ENCODE measurements around the gene LRRC58. TPM values are rescaled to one million over a fixed set of nuclear protein-coding genes. Genes with fewer than 3 reads are reported as not detected.

LRRC58 gene
- total and polyA plus RNA-seq, 2 of the 13 experiments (the other 11 are each of a cell fraction or from before 2014, with no cell fraction given), result 9.7 to 17.3 TPM

DNA sequence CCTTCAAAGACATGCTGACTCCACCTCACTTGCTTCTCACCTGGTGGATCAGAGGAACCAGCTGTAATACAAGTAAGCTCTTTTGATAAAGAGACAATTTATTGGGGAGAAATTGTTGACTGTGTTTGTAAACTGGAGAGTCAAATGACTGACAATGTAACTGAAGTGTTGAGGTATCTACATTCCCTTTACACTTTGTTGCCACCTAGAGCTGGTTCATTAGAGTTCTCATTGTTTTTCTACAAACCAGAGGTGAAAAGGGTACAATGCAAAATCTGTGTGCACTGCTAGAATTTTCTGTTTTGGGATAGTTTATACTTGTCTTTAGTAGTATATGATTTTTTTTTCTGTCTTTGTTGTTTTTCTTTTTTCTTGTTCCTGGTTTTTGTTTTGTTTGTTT, 8.7 kb upstream of the LRRC58 start:
- POLR2A ChIA-PET, result interaction anchor here (1.0 kb wide), 1 partner anchor 9 kb away, joined by 3 read pairs; no protein-coding TSS in a partner anchor
- no peak overlapping the region for H3K27ac ChIP-seq (ENCODE audit: extremely low read length, insufficient read depth, low read length)
- TF ChIP-seq, protein P1, sequence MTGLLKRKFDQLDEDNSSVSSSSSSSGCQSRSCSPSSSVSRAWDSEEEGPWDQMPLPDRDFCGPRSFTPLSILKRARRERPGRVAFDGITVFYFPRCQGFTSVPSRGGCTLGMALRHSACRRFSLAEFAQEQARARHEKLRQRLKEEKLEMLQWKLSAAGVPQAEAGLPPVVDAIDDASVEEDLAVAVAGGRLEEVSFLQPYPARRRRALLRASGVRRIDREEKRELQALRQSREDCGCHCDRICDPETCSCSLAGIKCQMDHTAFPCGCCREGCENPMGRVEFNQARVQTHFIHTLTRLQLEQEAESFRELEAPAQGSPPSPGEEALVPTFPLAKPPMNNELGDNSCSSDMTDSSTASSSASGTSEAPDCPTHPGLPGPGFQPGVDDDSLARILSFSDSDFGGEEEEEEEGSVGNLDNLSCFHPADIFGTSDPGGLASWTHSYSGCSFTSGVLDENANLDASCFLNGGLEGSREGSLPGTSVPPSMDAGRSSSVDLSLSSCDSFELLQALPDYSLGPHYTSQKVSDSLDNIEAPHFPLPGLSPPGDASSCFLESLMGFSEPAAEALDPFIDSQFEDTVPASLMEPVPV (CRISPR knock-in tag; IDR thresholded peaks at IDR 0.05), result no peak
- TF ChIP-seq, protein P2, sequence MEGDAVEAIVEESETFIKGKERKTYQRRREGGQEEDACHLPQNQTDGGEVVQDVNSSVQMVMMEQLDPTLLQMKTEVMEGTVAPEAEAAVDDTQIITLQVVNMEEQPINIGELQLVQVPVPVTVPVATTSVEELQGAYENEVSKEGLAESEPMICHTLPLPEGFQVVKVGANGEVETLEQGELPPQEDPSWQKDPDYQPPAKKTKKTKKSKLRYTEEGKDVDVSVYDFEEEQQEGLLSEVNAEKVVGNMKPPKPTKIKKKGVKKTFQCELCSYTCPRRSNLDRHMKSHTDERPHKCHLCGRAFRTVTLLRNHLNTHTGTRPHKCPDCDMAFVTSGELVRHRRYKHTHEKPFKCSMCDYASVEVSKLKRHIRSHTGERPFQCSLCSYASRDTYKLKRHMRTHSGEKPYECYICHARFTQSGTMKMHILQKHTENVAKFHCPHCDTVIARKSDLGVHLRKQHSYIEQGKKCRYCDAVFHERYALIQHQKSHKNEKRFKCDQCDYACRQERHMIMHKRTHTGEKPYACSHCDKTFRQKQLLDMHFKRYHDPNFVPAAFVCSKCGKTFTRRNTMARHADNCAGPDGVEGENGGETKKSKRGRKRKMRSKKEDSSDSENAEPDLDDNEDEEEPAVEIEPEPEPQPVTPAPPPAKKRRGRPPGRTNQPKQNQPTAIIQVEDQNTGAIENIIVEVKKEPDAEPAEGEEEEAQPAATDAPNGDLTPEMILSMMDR (CRISPR knock-in tag; IDR thresholded peaks at IDR 0.05), result peak; percentile 16; the same call in 1 of the 2 replicates
- no peak for TF ChIP-seq PRDM10 (CRISPR knock-in tag; IDR thresholded peaks at IDR 0.05; ENCODE audit: low read depth)
- no peak for FAIRE-seq
- no peak overlapping the region for H2AFZ ChIP-seq (ENCODE audit: low read length)
- no peak overlapping the region for H3K4me2 ChIP-seq (ENCODE audit: low read depth, low read length)
- no peaks in the 10 kb centered on the region for H3K79me2 ChIP-seq (ENCODE audit: insufficient read depth, low read length)
- no peaks in the 10 kb centered on the region for H3K9me3 ChIP-seq (ENCODE audit: low read length)
- peaks cover 0 to 7% of the 10 kb centered on the region in 2 experiments; a peak in 2 of 5 replicates for H3K27me3 ChIP-seq (ENCODE audit: control insufficient read depth in 1 of 2, insufficient read depth in 2 of 2, low read length in 2 of 2)
- ATAC-seq, result 0 out of 3 replicates have a peak, but pooled peaks have one; percentile 29
- H3K36me3 ChIP-seq (replicated peaks in 1 of 2; ENCODE audit: control insufficient read depth in 1 of 2, insufficient read depth in 2 of 2, low read length in 2 of 2), result no peaks in the 10 kb centered on the region
- no peak overlapping the region for H3K9ac ChIP-seq (ENCODE audit: insufficient read depth, low read depth, low read length)
- intact Hi-C loops (cut with micrococcal nuclease; ENCODE audit: unreplicated experiment), result no loop called here
- H3K4me3 ChIP-seq (replicated peaks in 1 of 3; ENCODE audit: insufficient read depth in 1 of 3, low read depth in 2 of 3, low read length in 3 of 3), result no peak overlapping the region
- CTCF ChIA-PET (ENCODE audit: low intra/inter-chr PET ratio, low total read pairs), result no interaction called here
- in situ Hi-C loops (cut with HindIII; ENCODE audit: extremely low pct_ligation_motif_present, low pct_unique_long_range_greater_than_20kb), result no loop called here
- DNase-seq (ENCODE audit: low spot score), result no peak
- H3K4me1 ChIP-seq (ENCODE audit: insufficient read depth, low read length), result no peaks in the 10 kb centered on the region
- BruUV-seq (replicated peaks), result no TSS peak
- no peaks in the 10 kb centered on the region for H4K20me1 ChIP-seq (ENCODE audit: insufficient read depth, low read length)

Data from HepG2 (cell line).